ENCODE results near the gene CA5A. TPM values are rescaled to one million over a fixed set of nuclear protein-coding genes. Genes with fewer than 3 reads are reported as not detected.

The CA5A gene
- total RNA-seq, 1 donor from 2014 or later, result not detected

Small RNA genes lying within 50 kb of the gene (small RNA-seq; reads per million reads assigned to genes)
- not detected for gene AC127455.1

Other genes starting within 250 kb of the CA5A start
- gene KLHDC4, start 170.5 kb downstream of the CA5A start, total RNA-seq, result 18.2 TPM
- gene SLC7A5, start 67.0 kb downstream of the CA5A start, total RNA-seq, result 16.5 TPM
- gene BANP, start 14.9 kb upstream of the CA5A start, total RNA-seq, result 34.3 TPM